ENCODE results near the gene STN1.

STN1 gene, protein sequence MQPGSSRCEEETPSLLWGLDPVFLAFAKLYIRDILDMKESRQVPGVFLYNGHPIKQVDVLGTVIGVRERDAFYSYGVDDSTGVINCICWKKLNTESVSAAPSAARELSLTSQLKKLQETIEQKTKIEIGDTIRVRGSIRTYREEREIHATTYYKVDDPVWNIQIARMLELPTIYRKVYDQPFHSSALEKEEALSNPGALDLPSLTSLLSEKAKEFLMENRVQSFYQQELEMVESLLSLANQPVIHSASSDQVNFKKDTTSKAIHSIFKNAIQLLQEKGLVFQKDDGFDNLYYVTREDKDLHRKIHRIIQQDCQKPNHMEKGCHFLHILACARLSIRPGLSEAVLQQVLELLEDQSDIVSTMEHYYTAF

GRCh38 chr10:103918053-103918846, at the start of gene STN1:
Gene STN1, minus strand, starts transcription at chr10:103918184. Its CDS starts 590 bp downstream, at chr10:103917594.
- TF ChIP-seq CTCF (IDR thresholded peaks at IDR 0.05) = no peak
- Histone ChIP-seq H3K27ac (peak within 1 kb of the TSS; percentile 94 to 97), H3K4me3 (peak within 1 kb of the TSS; percentile 84)
- DNase-seq (ENCODE audit: low spot score) = peak; percentile 98

GRCh38 chr10:103967448-103968071, 49.6 kb upstream of the STN1 start:
- no peak for DNase-seq (ENCODE audit: low spot score)
- peak overlapping the region; percentile 95 to 98 for H3K27ac ChIP-seq
- H3K4me3 ChIP-seq = peak overlapping the region; percentile 88
- no peak for TF ChIP-seq CTCF (IDR thresholded peaks at IDR 0.05)

DNA sequence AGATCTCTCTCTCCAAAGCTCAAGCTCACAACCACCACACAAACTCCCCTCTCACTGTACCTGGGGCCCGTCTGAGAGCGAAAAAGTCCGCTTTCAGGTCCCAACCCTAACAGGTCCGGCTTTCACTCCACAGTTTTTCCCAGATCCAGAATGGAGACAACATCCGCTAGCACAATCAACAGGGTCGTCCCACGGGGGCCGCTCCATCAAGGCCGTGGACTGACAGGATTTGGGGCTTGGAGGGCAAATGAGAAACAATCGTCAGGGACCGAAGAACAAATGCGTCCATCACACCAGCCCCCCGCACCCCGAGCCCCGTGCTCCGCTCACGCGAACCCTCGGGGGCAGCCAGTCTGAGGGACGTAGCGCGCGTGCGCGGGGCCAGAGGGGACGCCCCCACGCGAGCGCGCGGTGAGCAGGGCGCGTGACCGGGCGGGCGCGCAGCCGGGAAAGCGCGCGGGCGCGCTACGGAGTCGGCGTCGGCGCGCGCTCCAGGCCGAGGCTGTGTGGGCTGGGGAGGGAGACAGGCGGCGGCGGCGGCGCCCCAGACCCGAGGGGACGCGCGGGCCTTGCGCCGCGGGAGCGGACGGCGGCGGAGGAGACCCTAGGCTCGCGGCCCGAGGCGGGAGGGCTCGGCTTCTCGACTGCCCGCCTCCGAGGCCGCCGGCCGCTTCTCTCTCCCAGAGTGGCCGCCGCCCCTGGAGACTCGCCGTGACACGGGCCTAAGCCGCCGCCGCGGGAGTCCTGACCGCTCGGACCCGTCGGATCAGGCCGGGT, 48.9 kb upstream of the STN1 start, which contains the start of gene SLK:
SLK (plus strand) TSS at position 470 of the 777 bp plus-strand sequence. CDS start 606 bp downstream, outside the sequence.
- TF ChIP-seq CTCF (IDR thresholded peaks at IDR 0.05) = no peak
- Histone ChIP-seq H3K27ac (peak within 1 kb of the TSS; percentile 95 to 98), H3K4me3 (peak within 1 kb of the TSS; percentile 88)
- peak; percentile 83 for DNase-seq (ENCODE audit: low spot score)

DNA sequence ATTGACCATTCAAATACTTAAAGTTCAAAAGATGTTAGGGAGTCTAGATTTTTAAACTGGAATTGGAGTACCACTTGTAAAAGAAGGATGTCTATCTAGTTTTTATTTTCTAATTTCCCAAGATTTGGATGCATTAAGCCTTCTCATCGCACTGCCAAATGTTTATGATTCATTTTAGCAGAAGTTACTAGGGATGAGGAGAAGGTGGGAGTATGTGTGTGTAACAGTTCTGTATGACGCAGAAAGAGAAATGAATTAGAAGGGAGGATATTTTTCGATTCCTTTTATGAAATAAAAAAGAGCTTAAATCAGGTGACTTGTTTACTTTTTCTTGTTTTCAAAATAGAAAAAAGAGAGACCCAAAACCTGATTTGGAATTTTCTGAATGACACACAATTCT, 42.1 kb upstream of the STN1 start:
- no peak overlapping the region for H3K27ac ChIP-seq
- no peak for DNase-seq (ENCODE audit: low spot score)
- H3K4me3 ChIP-seq = no peak overlapping the region
- no peak for TF ChIP-seq CTCF (IDR thresholded peaks at IDR 0.05)

GRCh38 chr10:103958996-103959395, 41.0 kb upstream of the STN1 start:
- H3K27ac ChIP-seq = no peak overlapping the region
- H3K4me3 ChIP-seq = no peak overlapping the region
- no peak for DNase-seq (ENCODE audit: low spot score)
- no peak for TF ChIP-seq CTCF (IDR thresholded peaks at IDR 0.05)

- TF ChIP-seq CTCF (IDR thresholded peaks at IDR 0.05) = no peak
Measured at GRCh38 chr10:103954543-103954942, 36.6 kb upstream of the STN1 start.

More at GRCh38 chr10:103954543-103954942, 36.6 kb upstream of the STN1 start:
- Histone ChIP-seq H3K4me3 (no peak overlapping the region), H3K27ac (no peak overlapping the region)
- no peak for DNase-seq (ENCODE audit: low spot score)
